Uterus (tissue), 4 donors: Measurements from ENCODE around the gene LRRC75B. TPM values are rescaled to one million over a fixed set of nuclear protein-coding genes. Genes with fewer than 3 reads are reported as not detected.
"Not testable (repeated sequence)": the region's sequence is repeated elsewhere in the genome, so short reads cannot be mapped to it uniquely, and the experiment has no call there.

Source experiments
- DNase-seq, 2 donors: peaks; one replicate each; pipeline ENCODE4 v3.0.0-alpha.2; 2019 to 2020
- H3K27ac ChIP-seq, 2 donors: fragments of 200-600 bp; sonication (generic); 1 replicate in 1 of 2; 2 replicates in 1 of 2; pipeline ENCODE4 v1.5.1; 2016 to 2018
- H3K27me3 ChIP-seq, 2 donors: fragments of 200-600 bp; sonication (generic); one replicate each; pipeline ENCODE4 v1.5.1; 2018 to 2019; ENCODE audit warnings: control low read depth in 1 of 2
- H3K36me3 ChIP-seq, 2 donors: fragments of 200-600 bp; sonication (generic); one replicate each; pipeline ENCODE4 v1.5.1; 2019; ENCODE audit warnings: control low read depth in 1 of 2
- H3K4me1 ChIP-seq, 2 donors: fragments of 200-600 bp; sonication (generic); one replicate each; pipeline ENCODE4 v1.5.1; 2018 to 2019; ENCODE audit warnings: control low read depth in 1 of 2
- H3K4me3 ChIP-seq, 2 donors: fragments of 200-600 bp; sonication (generic); 1 replicate in 1 of 2; 2 replicates in 1 of 2; pipeline ENCODE4 v1.5.1; 2018 to 2019; ENCODE audit warnings: mild to moderate bottlenecking in 1 of 2
- H3K9me3 ChIP-seq, 2 donors: fragments of 200-600 bp; sonication (generic); one replicate each; pipeline ENCODE4 v1.5.1; 2019; ENCODE audit warnings: control low read depth in 1 of 2
- CTCF ChIP-seq, 4 experiments: fragments of 200-600 bp in 2 of 4; fragments of 450-650 bp in 2 of 4; sonication (generic) in 2 of 4; IDR thresholded peaks; one replicate each; pipeline ENCODE4 v1.5.1; 2016 to 2019; ENCODE audit warnings: antibody characterized with exemption in 4 of 4, mild to moderate bottlenecking in 2 of 4, moderate library complexity in 1 of 4
- POLR2A ChIP-seq, 2 donors: fragments of 450-650 bp; IDR thresholded peaks; one replicate each; pipeline ENCODE4 v1.6.1; 2016; ENCODE audit warnings: antibody characterized with exemption in 2 of 2, mild to moderate bottlenecking in 1 of 2, moderate library complexity in 1 of 2
- intact Hi-C: fragments of 100-400 bp; cut with DNase I; formaldehyde crosslinking; loops from one replicate; pipeline ENCODE4 v1.15.1; 2023; ENCODE audit warnings: low total_unique reads
- total RNA-seq, 4 donors: library from RNA; depleted of rRNA in 3 of 4; stranded (reverse); fragments of >200 nt in 3 of 4; gene quantifications; one replicate each; pipeline versions ENCODE4 v1.1.0 to v1.2.4, GENCODE V29; 2014 to 2023
- donor health status: DM: yes; HTN: yes; CAD: no.

LRRC75B gene
- total RNA-seq, 4 donors from 2014 or later: 0.88 to 16.2 (median 8.2) TPM

- peak within 1 kb of the TSS; percentile 98 to 99 for H3K27ac ChIP-seq
- no peaks in the 10 kb centered on the region for H3K9me3 ChIP-seq
- intact Hi-C loops: no loop called here
- H3K4me3 ChIP-seq: peak within 1 kb of the TSS; percentile 83 to 88
- no peaks in the 10 kb centered on the region for H3K27me3 ChIP-seq
- DNase-seq: peak; percentile 100
- H3K4me1 ChIP-seq: peaks cover 5 to 14% of the 10 kb centered on the region in 2 donors
- no peaks in the 10 kb centered on the region for H3K36me3 ChIP-seq
- TF ChIP-seq POLR2A (IDR thresholded peaks at IDR 0.05) (peak; percentile 52 to 63), CTCF (IDR thresholded peaks at IDR 0.05) (peak in 3 of 4 experiments; percentile 24 to 54 (median 41))
Observed at GRCh38 chr22:24555165-24556039, 37.5 kb downstream of the LRRC75B start, which contains the start of gene SNRPD3. Gene SNRPD3, plus strand, starts transcription at chr22:24555999. Its CDS starts 1,676 bp downstream, at chr22:24557675.

DNA sequence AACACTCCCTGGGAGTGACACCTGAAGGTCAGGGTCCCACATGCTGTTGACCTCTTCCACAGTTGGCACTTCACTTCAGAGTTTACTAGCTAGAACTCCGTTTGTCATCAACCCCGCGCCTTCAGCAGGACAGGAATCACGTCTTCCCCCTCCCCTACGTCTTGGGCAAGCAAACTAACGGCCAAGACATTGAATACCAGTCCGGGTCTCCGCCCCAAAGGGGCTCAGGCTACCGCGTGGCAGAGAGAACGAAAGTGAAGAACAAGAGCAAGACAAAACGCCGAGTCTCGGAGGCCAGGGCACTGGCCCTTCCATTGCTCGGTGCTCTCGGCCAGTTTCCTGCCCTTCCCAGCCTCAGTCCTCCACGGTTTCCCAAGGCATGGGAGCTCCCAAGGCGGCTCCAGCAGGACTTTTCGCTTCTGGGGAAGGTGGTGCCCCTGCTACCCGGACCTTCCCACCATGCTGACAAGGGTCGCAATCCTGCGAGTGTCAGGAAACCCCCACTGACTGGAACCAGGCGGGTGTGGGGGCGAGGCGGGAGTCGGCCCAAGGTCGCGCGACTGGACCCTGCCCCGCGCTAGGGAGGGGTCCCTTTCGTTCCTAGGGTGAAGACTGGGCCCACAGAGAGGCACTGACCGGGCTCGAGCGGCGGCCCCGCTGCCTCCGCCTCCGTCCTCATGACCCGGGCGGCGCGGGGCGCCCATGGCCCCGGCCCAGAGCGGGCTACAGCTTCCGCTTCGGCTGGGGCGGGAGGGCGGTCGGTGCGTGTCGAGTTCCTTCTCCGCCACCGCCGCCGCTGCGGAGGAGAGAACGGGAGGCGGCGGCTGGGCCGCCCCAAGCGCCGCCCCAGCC, 38.3 kb downstream of the LRRC75B start, which contains the start of gene GUCD1:
Gene GUCD1, minus strand, starts transcription at position 826 of the 852 bp plus-strand sequence. Its CDS starts 147 bp downstream, at position 679.
- H3K9me3 ChIP-seq: no peaks in the 10 kb centered on the region
- H3K27ac ChIP-seq: peak within 1 kb of the TSS; percentile 98 to 99
- H3K27me3 ChIP-seq: no peaks in the 10 kb centered on the region
- H3K4me1 ChIP-seq: peaks cover 5 to 14% of the 10 kb centered on the region in 2 donors
- no peak for DNase-seq
- no peaks in the 10 kb centered on the region for H3K36me3 ChIP-seq
- intact Hi-C loops: no loop called here
- TF ChIP-seq CTCF (IDR thresholded peaks at IDR 0.05) (no peak), POLR2A (IDR thresholded peaks at IDR 0.05) (peak; percentile 48 to 82)
- H3K4me3 ChIP-seq: peak within 1 kb of the TSS; percentile 83 to 88

DNA sequence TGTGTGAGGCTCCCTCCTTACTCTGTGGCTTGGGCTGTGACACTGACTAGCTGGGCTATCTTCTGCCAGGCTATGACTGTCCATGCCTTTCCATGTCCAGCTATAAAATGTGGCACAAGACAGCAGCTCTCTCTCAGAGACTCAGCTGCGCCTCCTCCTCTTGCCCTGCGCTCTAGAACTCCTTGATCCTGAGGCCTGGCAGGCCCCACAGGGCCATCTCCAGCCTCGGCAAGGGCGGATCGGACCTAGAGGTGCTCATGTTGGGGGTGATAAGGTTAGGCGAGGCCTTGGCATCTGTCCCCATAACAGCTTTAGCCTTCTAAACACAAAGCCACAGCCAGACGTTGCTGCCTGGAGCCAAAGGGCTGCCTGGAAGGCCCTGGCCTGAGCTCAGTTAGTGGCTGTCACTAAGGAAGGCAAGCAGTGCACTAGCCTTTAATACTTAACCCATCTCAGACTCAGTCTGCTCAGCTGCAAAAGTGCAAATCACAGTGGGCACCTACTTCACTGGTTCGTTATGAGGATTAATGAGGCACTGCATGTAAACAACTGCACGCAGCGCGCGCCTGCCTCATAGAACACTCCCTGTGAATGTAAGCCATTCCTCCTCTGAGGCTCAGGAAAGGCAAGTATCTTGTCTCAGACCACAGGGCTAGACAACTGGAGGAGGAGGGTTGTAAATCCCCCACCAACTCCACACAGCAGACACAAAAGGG, 39.1 kb downstream of the LRRC75B start:
- H3K36me3 ChIP-seq: no peaks in the 10 kb centered on the region
- peak overlapping the region; percentile 83 to 88 for H3K4me3 ChIP-seq
- peak overlapping the region; percentile 82 to 99 for H3K27ac ChIP-seq
- TF ChIP-seq CTCF (IDR thresholded peaks at IDR 0.05): no peak
- no peak for TF ChIP-seq POLR2A (IDR thresholded peaks at IDR 0.05)
- DNase-seq: peak in 1 of 2 donors; percentile 20
- intact Hi-C loops: no loop called here
- peaks cover 5 to 14% of the 10 kb centered on the region in 2 donors for H3K4me1 ChIP-seq
- H3K27me3 ChIP-seq: no peaks in the 10 kb centered on the region
- no peaks in the 10 kb centered on the region for H3K9me3 ChIP-seq

DNA sequence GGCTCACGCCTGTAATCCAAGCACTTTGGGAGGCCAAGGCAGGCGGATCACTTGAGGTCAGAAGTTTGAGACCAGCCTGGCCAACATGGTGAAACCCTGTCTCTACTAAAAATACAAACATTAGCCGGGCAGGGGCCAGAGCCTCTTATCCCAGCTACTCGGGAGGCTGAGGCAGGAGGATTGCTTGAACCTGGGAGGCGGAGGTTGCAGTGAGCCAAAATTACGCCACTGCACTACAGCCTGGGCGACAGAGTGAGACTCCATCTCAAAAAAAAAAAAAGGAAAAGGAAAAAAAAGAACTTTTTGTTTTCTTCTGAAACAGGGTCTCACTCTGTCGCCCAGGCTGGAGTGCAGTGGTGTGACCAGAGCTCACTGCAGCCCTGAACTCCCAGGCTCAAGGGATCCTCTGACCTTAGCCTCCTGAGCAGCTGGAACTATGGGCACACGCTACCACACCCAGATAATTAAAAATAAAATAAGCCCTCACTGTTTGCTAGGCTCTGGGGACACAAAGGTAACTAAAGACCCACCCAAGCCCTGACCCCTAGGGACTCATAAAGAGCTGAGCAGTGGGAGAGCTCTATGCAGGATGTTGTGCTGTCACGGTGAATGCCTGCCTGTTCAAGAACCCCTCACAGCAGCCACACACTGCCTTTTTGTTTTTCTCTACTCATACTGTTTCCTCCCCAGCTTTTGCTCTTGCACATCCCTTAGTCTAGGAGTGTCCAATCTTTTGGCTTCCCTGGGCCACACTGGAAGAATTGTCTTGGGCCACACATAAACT, 40.2 kb downstream of the LRRC75B start:
- H3K4me3 ChIP-seq, intact Hi-C loops, H3K9me3 ChIP-seq, H3K27ac ChIP-seq, H3K27me3 ChIP-seq, H3K36me3 ChIP-seq, DNase-seq: not testable (repeated sequence)
- H3K4me1 ChIP-seq: peaks cover 5 to 14% of the 10 kb centered on the region in 2 donors
